Loucy (cell line): ENCODE results near the gene ACOXL.

Source experiments
- H2AFZ ChIP-seq: fragments of 200-600 bp; sonication (generic); 2 replicates; pipeline ENCODE4 v1.6.0; 2016; ENCODE audit warnings: antibody characterized with exemption, mild to moderate bottlenecking, low read length, moderate library complexity
- H3F3A ChIP-seq: fragments of 200-600 bp; 2 replicates; pipeline ENCODE4 v1.6.0; 2016; ENCODE audit warnings: antibody characterized with exemption, low read depth, mild to moderate bottlenecking
- H3K27me3 ChIP-seq: fragments of 200-600 bp; sonication (generic); 2 replicates; pipeline ENCODE4 v1.6.1; 2014; ENCODE audit warnings: low read length, mild to moderate bottlenecking; ENCODE audit not compliant: insufficient read depth, poor library complexity, severe bottlenecking
- H3K36me3 ChIP-seq: fragments of 200-600 bp; sonication (generic); 2 replicates; pipeline ENCODE4 v1.6.1; 2016; ENCODE audit warnings: low read length; ENCODE audit not compliant: insufficient read depth
- H3K4me1 ChIP-seq: fragments of 200-600 bp; sonication (generic); 2 replicates; pipeline ENCODE4 v1.5.1; 2014; ENCODE audit warnings: low read length, mild to moderate bottlenecking; ENCODE audit not compliant: insufficient read depth, poor library complexity, severe bottlenecking
- H3K4me2 ChIP-seq: fragments of 200-600 bp; sonication (generic); 2 replicates; pipeline ENCODE4 v1.6.0; 2014; ENCODE audit warnings: antibody characterized with exemption, low read length, low read depth, mild to moderate bottlenecking; ENCODE audit not compliant: poor library complexity, severe bottlenecking
- H3K4me3 ChIP-seq: fragments of 200-600 bp; sonication (generic); 2 replicates; pipeline ENCODE4 v1.5.1; 2014; ENCODE audit warnings: low read length, mild to moderate bottlenecking, mixed read lengths; ENCODE audit not compliant: poor library complexity, severe bottlenecking
- H3K79me2 ChIP-seq: fragments of 200-600 bp; sonication (generic); 2 replicates; pipeline ENCODE4 v1.6.1; 2014; ENCODE audit warnings: low read length; ENCODE audit not compliant: insufficient read depth
- H3K9ac ChIP-seq: fragments of 200-600 bp; sonication (generic); 2 replicates; pipeline ENCODE4 v1.6.0; 2014; ENCODE audit warnings: mild to moderate bottlenecking, low read depth, low read length, moderate library complexity; ENCODE audit not compliant: poor library complexity, severe bottlenecking
- H3K9me2 ChIP-seq: fragments of 200-600 bp; sonication (generic); replicated peaks from 2 replicates; pipeline ENCODE4 v1.6.1; 2016; ENCODE audit warnings: low read depth, low read length, mixed read lengths
- H3K9me3 ChIP-seq: fragments of 200-600 bp; sonication (generic); 2 replicates; pipeline ENCODE4 v1.6.1; 2014; ENCODE audit warnings: mild to moderate bottlenecking, antibody characterized with exemption, low read length, low read depth; ENCODE audit not compliant: insufficient read depth
- H4K20me1 ChIP-seq: fragments of 200-600 bp; sonication (generic); 2 replicates; pipeline ENCODE4 v1.6.0; 2014; ENCODE audit warnings: antibody characterized with exemption, low read length, mild to moderate bottlenecking; ENCODE audit not compliant: insufficient read depth, poor library complexity, severe bottlenecking
- EZH2phosphoT487 ChIP-seq: fragments of 200-600 bp; IDR thresholded peaks from 2 replicates; pipeline ENCODE4 v1.6.1; 2018; ENCODE audit warnings: antibody characterized with exemption, mild to moderate bottlenecking, moderate library complexity, borderline replicate concordance
- TF ChIP-seq, protein P1 (sequence below): fragments of 200-600 bp; sonication (generic); conservative IDR thresholded peaks from 2 replicates; pipeline ENCODE4 v1.5.1; 2014; ENCODE audit warnings: mild to moderate bottlenecking, antibody characterized with exemption, low read length

ACOXL gene

DNA sequence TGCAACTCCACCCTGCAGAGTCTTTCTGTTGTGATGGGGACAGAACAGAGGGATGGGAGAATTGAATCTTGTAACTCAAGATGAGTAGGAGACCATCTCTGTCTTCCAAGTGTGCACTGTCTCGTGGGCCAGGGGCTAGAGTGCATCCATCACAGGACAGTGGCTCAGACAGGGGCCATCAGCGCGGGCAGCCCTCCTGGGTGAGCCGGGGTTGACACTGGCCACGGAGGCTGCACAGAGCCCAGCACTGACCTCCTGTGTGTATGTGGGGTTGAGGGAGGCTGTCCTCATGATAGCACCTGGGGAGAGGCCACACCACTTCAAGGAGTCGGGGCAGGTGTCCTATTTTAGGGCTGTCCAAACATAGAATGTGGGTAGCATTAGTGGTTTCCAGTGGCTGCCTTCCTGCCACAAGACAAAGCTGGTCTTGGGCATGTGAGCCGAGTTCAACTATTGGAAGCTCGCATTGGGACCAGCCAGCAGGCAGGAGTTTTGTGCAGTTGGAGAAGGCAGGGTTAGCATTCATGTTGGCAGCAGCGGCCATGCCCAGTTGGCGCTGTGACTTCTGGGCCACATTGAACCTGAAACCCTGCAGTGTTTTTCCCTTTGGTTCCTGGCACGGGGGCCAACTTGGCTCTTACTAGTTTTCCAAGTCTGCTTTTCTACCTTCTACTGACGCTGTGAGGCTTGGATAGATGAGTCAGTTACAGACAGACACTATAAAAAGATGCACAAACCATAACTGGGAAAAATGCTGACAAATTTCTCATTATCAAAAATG lies 45.3 kb downstream of the ACOXL start:
- Histone ChIP-seq H3K4me2 (no peak overlapping the region), H3K9me3 (no peaks in the 10 kb centered on the region)

DNA sequence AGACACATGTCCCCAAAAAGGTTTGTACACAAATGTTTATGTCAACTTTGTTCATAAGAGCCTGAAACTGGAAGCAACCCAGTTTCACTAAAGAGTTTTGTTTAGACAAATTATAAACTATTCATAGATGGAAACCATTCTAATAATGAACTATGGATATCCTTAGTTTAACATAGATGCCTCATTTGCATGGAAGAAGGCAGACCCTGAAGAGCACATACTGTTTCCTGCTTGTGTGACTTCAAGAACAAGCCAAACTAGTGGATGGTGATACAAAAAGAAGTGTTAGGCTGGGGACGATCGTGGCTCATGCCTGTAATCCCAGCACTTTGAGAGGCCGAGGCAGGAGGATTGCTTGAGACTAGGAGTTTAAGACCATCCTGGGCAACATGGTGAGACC lies 48.1 kb downstream of the ACOXL start:
- Histone ChIP-seq H4K20me1 (no peaks in the 10 kb centered on the region), H3K79me2 (no peaks in the 10 kb centered on the region), H3K9me2 (no peaks in the 10 kb centered on the region), H3K4me2 (no peak overlapping the region), H3F3A (no peaks in the 10 kb centered on the region), H3K9me3 (no peaks in the 10 kb centered on the region), H3K36me3 (no peaks in the 10 kb centered on the region), H2AFZ (no peak overlapping the region), H3K27me3 (no peaks in the 10 kb centered on the region), H3K4me3 (no peak overlapping the region), H3K4me1 (peaks cover 3% of the 10 kb centered on the region), H3K9ac (no peak overlapping the region)
- TF ChIP-seq, protein P1, sequence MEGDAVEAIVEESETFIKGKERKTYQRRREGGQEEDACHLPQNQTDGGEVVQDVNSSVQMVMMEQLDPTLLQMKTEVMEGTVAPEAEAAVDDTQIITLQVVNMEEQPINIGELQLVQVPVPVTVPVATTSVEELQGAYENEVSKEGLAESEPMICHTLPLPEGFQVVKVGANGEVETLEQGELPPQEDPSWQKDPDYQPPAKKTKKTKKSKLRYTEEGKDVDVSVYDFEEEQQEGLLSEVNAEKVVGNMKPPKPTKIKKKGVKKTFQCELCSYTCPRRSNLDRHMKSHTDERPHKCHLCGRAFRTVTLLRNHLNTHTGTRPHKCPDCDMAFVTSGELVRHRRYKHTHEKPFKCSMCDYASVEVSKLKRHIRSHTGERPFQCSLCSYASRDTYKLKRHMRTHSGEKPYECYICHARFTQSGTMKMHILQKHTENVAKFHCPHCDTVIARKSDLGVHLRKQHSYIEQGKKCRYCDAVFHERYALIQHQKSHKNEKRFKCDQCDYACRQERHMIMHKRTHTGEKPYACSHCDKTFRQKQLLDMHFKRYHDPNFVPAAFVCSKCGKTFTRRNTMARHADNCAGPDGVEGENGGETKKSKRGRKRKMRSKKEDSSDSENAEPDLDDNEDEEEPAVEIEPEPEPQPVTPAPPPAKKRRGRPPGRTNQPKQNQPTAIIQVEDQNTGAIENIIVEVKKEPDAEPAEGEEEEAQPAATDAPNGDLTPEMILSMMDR, result no peak
- TF ChIP-seq EZH2phosphoT487, result no peak

More for the DNA sequence above, 45.3 kb downstream of the ACOXL start:
- Histone ChIP-seq H3K9ac (no peak overlapping the region), H3K4me3 (no peak overlapping the region), H3K4me1 (peaks cover 3% of the 10 kb centered on the region), H3K27me3 (no peaks in the 10 kb centered on the region), H3F3A (no peaks in the 10 kb centered on the region), H3K9me2 (no peaks in the 10 kb centered on the region), H2AFZ (no peak overlapping the region), H4K20me1 (no peaks in the 10 kb centered on the region), H3K36me3 (no peaks in the 10 kb centered on the region), H3K79me2 (no peaks in the 10 kb centered on the region)
- TF ChIP-seq, protein P1, result no peak
- no peak for TF ChIP-seq EZH2phosphoT487

DNA sequence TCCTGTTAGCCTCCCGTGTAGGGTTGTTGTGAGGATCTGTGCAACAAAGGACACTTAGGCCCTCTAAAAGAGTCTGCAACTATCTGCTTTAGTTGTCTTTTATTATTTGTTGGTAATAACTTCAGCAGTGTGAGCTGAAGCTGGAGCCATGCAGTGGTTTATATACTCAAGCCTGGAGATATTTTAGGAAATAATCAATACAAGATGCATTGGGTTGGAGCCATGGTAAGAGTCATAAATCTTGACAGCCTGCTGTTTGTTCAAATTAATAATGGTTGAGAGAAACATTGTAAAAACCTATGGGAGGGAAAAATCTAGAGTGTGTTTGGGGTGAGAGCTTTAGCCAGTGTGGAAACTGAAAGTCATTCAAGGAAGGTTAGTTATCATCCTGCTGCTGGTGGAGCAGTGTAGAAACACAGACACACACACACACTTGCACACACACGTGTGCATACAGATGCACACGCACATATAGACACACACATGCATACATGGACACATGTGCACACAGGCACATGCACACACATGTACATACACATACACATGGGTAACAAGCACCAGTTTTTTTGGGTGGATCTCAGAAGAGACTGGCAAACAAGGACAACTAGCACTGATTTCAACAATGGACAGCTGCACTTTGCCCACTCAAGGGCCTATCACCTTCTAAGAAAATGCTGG lies 51.0 kb downstream of the ACOXL start:
- no peak for TF ChIP-seq EZH2phosphoT487
- TF ChIP-seq, protein P1, result no peak
- Histone ChIP-seq H3K9me2 (no peaks in the 10 kb centered on the region), H3K36me3 (no peaks in the 10 kb centered on the region), H3K9me3 (no peaks in the 10 kb centered on the region), H4K20me1 (no peaks in the 10 kb centered on the region), H3K4me3 (no peak overlapping the region), H3K79me2 (no peaks in the 10 kb centered on the region), H3K27me3 (no peaks in the 10 kb centered on the region), H2AFZ (no peak overlapping the region), H3K9ac (no peak overlapping the region), H3F3A (no peaks in the 10 kb centered on the region), H3K4me1 (peaks cover 3% of the 10 kb centered on the region), H3K4me2 (no peak overlapping the region)
